ENCODE measurements around the gene ZNF385D.

- TF ChIP-seq CTCF (IDR thresholded peaks at IDR 0.05) (no peak), POLR2A (IDR thresholded peaks at IDR 0.05) (no peak)
Measured at GRCh38 chr3:21662403-21662802, 88.6 kb downstream of the ZNF385D start.

Data from uterus (tissue), 2 donors.